Fibroblast of villous mesenchyme (primary cell): Measurements from ENCODE around the gene RBL2. TPM values are rescaled to one million over a fixed set of nuclear protein-coding genes. Genes with fewer than 3 reads are reported as not detected.
A peak's percentile ranks its signal among the peaks of the same experiment; 100 is the strongest.

Experiments used
- DNase-seq: peaks from one replicate; pipeline ENCODE4 v3.0.0-alpha.2; 2010; ENCODE audit warnings: low read depth
- H3K4me3 ChIP-seq: 2 replicates; pipeline ENCODE4 v1.5.1; 2011; ENCODE audit warnings: low read depth, mild to moderate bottlenecking, low read length
- CTCF ChIP-seq: IDR thresholded peaks from 2 replicates; pipeline ENCODE4 v1.5.1; 2012; ENCODE audit warnings: low read depth, mild to moderate bottlenecking, low read length; ENCODE audit not compliant: insufficient read depth
- total RNA-seq: library from RNA; depleted of rRNA; stranded (reverse); fragments of >200 nt; gene quantifications from 2 replicates; pipeline ENCODE4 v1.2.3, GENCODE V29; 2012

Gene RBL2
- total RNA-seq, 1 donor = 49.7 TPM

DNA sequence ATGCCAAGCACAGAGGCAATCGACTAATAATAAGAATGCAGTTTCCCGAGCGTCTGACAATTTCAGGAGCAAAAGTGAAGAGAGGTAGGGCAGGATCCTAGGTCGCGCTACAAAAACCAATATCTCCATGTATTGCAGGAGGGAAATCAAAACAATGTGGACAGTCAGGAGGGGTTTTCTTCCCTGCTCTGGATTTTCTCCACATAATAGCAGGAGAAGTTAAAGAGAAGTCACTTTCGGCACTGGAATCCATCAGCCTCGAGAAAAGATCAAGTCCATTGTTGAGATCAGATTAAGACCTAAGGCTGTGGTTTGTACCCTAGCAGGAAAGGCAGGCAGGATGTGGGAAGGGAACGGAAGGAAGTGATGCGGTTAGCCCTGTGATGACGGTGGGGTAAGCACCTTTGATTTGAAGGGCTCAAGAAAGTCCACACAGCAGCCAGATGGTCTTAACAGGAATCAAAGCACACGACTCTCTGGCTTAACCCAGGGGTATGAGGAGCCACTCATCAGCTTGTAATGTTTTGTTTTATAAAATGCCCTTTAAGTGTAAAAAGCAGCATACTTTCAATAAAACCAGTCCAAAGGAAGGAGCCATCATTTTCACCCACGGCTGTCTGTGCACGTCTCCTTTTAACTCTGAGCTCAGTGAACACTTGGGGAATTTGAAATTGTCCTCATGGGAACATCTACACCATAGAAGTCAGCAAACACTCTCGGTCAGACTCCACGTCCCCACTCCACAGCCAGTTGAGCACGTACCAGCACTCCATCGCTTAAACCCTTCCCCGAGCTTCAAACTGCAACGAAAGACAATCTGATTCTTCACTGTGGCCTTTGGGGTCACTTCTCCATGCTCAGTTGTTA, 84.5 kb downstream of the RBL2 start:
- H3K4me3 ChIP-seq = no peak overlapping the region
- DNase-seq = peak; percentile 93
- no peak for TF ChIP-seq CTCF

DNA sequence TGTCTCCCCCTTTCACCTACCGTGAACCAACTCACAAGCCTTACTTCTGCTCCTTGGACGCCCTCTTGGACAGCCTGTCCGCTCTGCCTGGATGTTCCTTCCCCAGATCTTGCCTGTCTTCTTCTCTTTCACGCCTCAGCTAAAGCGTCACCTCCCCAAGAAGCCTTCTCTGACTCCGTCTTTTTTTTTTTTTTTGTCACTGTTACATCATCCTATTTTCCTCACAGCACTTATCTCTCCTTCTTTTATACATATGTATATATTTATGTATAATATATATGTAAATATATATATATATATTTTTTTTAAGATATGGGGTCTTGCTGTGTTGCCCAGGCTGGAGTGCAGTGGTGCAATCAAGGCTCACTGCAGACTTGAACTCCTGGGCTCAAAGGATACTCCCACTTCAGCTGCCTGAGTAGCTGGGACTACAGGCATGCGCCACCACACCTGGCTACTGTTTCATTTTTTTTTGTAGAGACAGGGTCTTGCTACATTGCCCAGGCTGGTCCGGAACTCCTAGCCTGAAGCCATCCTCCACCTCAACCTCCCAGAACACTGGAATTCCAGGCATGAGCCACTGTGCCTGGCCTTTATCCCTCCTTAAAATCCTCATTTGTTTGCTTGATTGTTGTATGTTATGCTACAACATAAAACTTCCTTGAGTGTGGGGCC, 85.3 kb downstream of the RBL2 start:
- H3K4me3 ChIP-seq = no peak overlapping the region
- DNase-seq = no peak
- no peak for TF ChIP-seq CTCF

GRCh38 chr16:53523126-53523804, 89.0 kb downstream of the RBL2 start:
- no peak for TF ChIP-seq CTCF
- DNase-seq = no peak
- no peak overlapping the region for H3K4me3 ChIP-seq

- TF ChIP-seq CTCF = no peak
- H3K4me3 ChIP-seq = no peak overlapping the region
- DNase-seq = no peak
These were observed 89.8 kb downstream of the RBL2 start for GRCh38 chr16:53523971-53524548.

DNA sequence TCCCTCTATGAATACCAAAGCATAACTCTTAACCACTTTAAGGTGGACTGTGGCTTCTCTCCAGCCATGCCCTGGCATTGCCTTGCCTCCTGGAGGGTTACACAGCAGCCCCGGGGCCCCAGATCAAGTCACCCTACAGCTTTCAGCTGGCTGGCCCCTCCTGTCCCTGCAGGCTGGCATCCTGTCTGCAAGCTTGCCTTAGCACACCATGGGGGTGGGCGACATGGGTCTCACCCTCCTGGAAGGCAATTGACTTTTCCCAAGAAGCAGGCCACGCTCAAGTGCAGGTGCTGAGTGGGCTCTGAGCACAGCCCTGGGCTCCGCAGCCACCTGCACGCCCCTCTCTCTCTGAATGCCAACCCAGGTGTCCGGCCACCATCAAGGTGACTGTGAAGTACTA, 94.5 kb downstream of the RBL2 start:
- TF ChIP-seq CTCF = no peak
- DNase-seq = no peak
- H3K4me3 ChIP-seq = no peak overlapping the region

- DNase-seq = no peak
- no peak overlapping the region for H3K4me3 ChIP-seq
- no peak for TF ChIP-seq CTCF
These were observed 95.2 kb downstream of the RBL2 start for GRCh38 chr16:53529513-53529912.
